ENCODE measurements around the gene ROCK2.

GRCh38 chr2:11321847-11322246 is 22.6 kb downstream of the ROCK2 start:
- TF ChIP-seq CTCF (IDR thresholded peaks at IDR 0.05), result no peak
- TF ChIP-seq EZH2phosphoT487 (IDR thresholded peaks at IDR 0.05), result no peak

All from neural progenitor cell (in vitro differentiated cells).